Lung (tissue), 12 donors: Measurements from ENCODE around the gene GABBR1. TPM values are rescaled to one million over a fixed set of nuclear protein-coding genes. Genes with fewer than 3 reads are reported as not detected.

ENCODE experiments used
- ATAC-seq: fragments of 200-7000 bp; cut with Tn5 transposase; one replicate; pipeline ENCODE4 v1.9.1; 2020; ENCODE audit warnings: moderate number of reproducible peaks; ENCODE audit not compliant: insufficient read depth, low FRiP score
- DNase-seq, 3 donors: peaks; one replicate each; pipeline ENCODE4 v3.0.0-alpha.2; 2013 to 2017
- H3K27ac ChIP-seq, 2 donors: one replicate each; pipeline ENCODE4 v1.5.1; 2013; ENCODE audit warnings: mild to moderate bottlenecking in 2 of 2, moderate library complexity in 2 of 2, control low read depth in 1 of 2, inconsistent platforms in 1 of 2, low read depth in 1 of 2, low read length in 1 of 2
- H3K27me3 ChIP-seq, 3 donors: one replicate each; pipeline ENCODE4 v1.5.1; 2013; ENCODE audit warnings: low read length in 2 of 3; ENCODE audit not compliant: control insufficient read depth in 3 of 3, insufficient read depth in 3 of 3
- H3K36me3 ChIP-seq, 4 donors: one replicate each; pipeline ENCODE4 v1.5.1; 2013; ENCODE audit warnings: low read length in 4 of 4, mild to moderate bottlenecking in 1 of 4, moderate library complexity in 1 of 4; ENCODE audit not compliant: control insufficient read depth in 4 of 4, insufficient read depth in 4 of 4
- H3K4me1 ChIP-seq, 5 donors: one replicate each; pipeline ENCODE4 v1.5.1; 2013; ENCODE audit warnings: low read length in 5 of 5, mild to moderate bottlenecking in 2 of 5, moderate library complexity in 1 of 5; ENCODE audit not compliant: control insufficient read depth in 5 of 5, insufficient read depth in 5 of 5
- H3K4me3 ChIP-seq: one replicate; pipeline ENCODE4 v1.5.1; 2013; ENCODE audit warnings: mild to moderate bottlenecking, control low read depth, moderate library complexity
- H3K9ac ChIP-seq, 2 donors: one replicate each; pipeline ENCODE4 v1.5.1; 2013; ENCODE audit warnings: low read length in 2 of 2, control low read depth in 1 of 2; ENCODE audit not compliant: insufficient read depth in 1 of 2
- H3K9me3 ChIP-seq, 4 donors: one replicate each; pipeline ENCODE4 v1.5.1; 2013; ENCODE audit warnings: low read length in 3 of 4, mild to moderate bottlenecking in 1 of 4, moderate library complexity in 1 of 4; ENCODE audit not compliant: control insufficient read depth in 4 of 4, insufficient read depth in 3 of 4
- CTCF ChIP-seq: IDR thresholded peaks from 2 replicates; pipeline ENCODE4 v1.5.1; 2012; ENCODE audit warnings: mild to moderate bottlenecking; ENCODE audit errors: control extremely low read depth, extremely low read depth
- WGBS, 2 donors: extraction: QIAGEN DNeasy Blood & Tissue Kit; methylation state at CpG; one replicate each; pipeline ENCODE4 v1.1.7; 2013; 5-methylcytosine and 5-hydroxymethylcytosine counted together
- polyA plus RNA-seq, 2 donors: library from polyadenylated mRNA; stranded (reverse); fragments of 200-250 nt; gene quantifications; one replicate each; pipeline ENCODE4 v1.2.1, GENCODE V29; 2013
- total RNA-seq, 2 donors: library from RNA; depleted of rRNA in 1 of 2; stranded (reverse); fragments of >200 nt in 1 of 2; gene quantifications; one replicate each; pipeline ENCODE4 v1.2.1, GENCODE V29; 2014 to 2021
- donor health status: control.
- donor health status: control.
- donor health status: Bipolar disorder and iron deficiency.
- donor health status: healthy.
- donor health status: DM: yes; HTN: yes; CAD: no.

The GABBR1 gene
- total and polyA plus RNA-seq, 4 donors: 12.9 to 35.7 (median 25.0) TPM

- no peak overlapping the region for H3K9ac ChIP-seq
- DNase-seq (no peak), ATAC-seq (no peak)
- TF ChIP-seq CTCF: no peak
- H3K27me3 ChIP-seq: no peaks in the 10 kb centered on the region
- no peaks in the 10 kb centered on the region for H3K9me3 ChIP-seq
- H3K4me3 ChIP-seq: no peak overlapping the region
- 47 to 73% methylated on average over 2 of the region's 2 CpGs for WGBS, 2 donors
- no peak overlapping the region for H3K27ac ChIP-seq
- no peaks in the 10 kb centered on the region for H3K4me1 ChIP-seq
- H3K36me3 ChIP-seq: no peaks in the 10 kb centered on the region
Observed at GRCh38 chr6:29532320-29532951, 100.5 kb downstream of the GABBR1 start.

- Histone ChIP-seq H3K27me3 (no peaks in the 10 kb centered on the region), H3K27ac (no peak overlapping the region), H3K9ac (no peak overlapping the region), H3K4me3 (no peak overlapping the region), H3K36me3 (no peaks in the 10 kb centered on the region), H3K9me3 (no peaks in the 10 kb centered on the region), H3K4me1 (no peaks in the 10 kb centered on the region)
- TF ChIP-seq CTCF: no peak
- 63 to 69% methylated on average over 3 of the region's 3 CpGs for WGBS, 2 donors
- DNase-seq (no peak), ATAC-seq (no peak)
Observed at GRCh38 chr6:29531668-29532067, 101.3 kb downstream of the GABBR1 start.

- ATAC-seq: no peak
- no peaks in the 10 kb centered on the region for H3K4me1 ChIP-seq
- H3K27me3 ChIP-seq: no peaks in the 10 kb centered on the region
- WGBS, 2 donors: 89 to 100% methylated on average over 2 of the region's 2 CpGs
- TF ChIP-seq CTCF: no peak
- no peak overlapping the region for H3K27ac ChIP-seq
- no peaks in the 10 kb centered on the region for H3K9me3 ChIP-seq
- no peak overlapping the region for H3K9ac ChIP-seq
- no peak overlapping the region for H3K4me3 ChIP-seq
- no peak for DNase-seq
- no peaks in the 10 kb centered on the region for H3K36me3 ChIP-seq
Observed at GRCh38 chr6:29530671-29531310, 102.2 kb downstream of the GABBR1 start.
